Aorta (tissue), 5 donors: ENCODE measurements around the gene PTPRB. TPM values are rescaled to one million over a fixed set of nuclear protein-coding genes. Genes with fewer than 3 reads are reported as not detected.
"Not testable (repeated sequence)": the region's sequence is repeated elsewhere in the genome, so short reads cannot be mapped to it uniquely, and the experiment has no call there.

Source experiments
- ATAC-seq: fragments of 200-7000 bp; cut with Tn5 transposase; one replicate; pipeline ENCODE4 v1.9.1; 2022; ENCODE audit warnings: moderate library complexity; ENCODE audit not compliant: low FRiP score
- DNase-seq, 2 donors: peaks; one replicate each; pipeline ENCODE4 v3.0.0-alpha.2; 2020
- H3K27ac ChIP-seq, 2 donors: one replicate each; pipeline ENCODE4 v1.5.1; 2013; ENCODE audit warnings: low read length in 2 of 2, mild to moderate bottlenecking in 2 of 2, moderate library complexity in 2 of 2, control low read depth in 1 of 2, inconsistent platforms in 1 of 2, low read depth in 1 of 2
- H3K27me3 ChIP-seq, 2 donors: one replicate each; pipeline ENCODE4 v1.6.1; 2013; ENCODE audit warnings: control low read depth in 1 of 2, low read length in 1 of 2, mild to moderate bottlenecking in 1 of 2, moderate library complexity in 1 of 2; ENCODE audit not compliant: insufficient read depth in 2 of 2, control insufficient read depth in 1 of 2
- H3K36me3 ChIP-seq, 2 donors: one replicate each; pipeline ENCODE4 v1.6.1; 2013; ENCODE audit warnings: control low read depth in 1 of 2, low read length in 1 of 2, mild to moderate bottlenecking in 1 of 2; ENCODE audit not compliant: insufficient read depth in 2 of 2, control insufficient read depth in 1 of 2
- H3K4me1 ChIP-seq, 2 donors: one replicate each; pipeline ENCODE4 v1.6.1; 2013; ENCODE audit warnings: low read length in 2 of 2, control low read depth in 1 of 2, mild to moderate bottlenecking in 1 of 2, moderate library complexity in 1 of 2; ENCODE audit not compliant: insufficient read depth in 2 of 2, control insufficient read depth in 1 of 2
- H3K4me3 ChIP-seq, 2 donors: one replicate each; pipeline ENCODE4 v1.5.1; 2013; ENCODE audit warnings: low read length in 2 of 2, control low read depth in 1 of 2, mild to moderate bottlenecking in 1 of 2
- H3K9me3 ChIP-seq: one replicate; pipeline ENCODE4 v1.6.1; 2013; ENCODE audit warnings: mild to moderate bottlenecking, low read length; ENCODE audit not compliant: control insufficient read depth
- WGBS, 2 donors: extraction: QIAGEN DNeasy Blood & Tissue Kit; methylation state at CpG; one replicate each; pipeline ENCODE4 v1.1.7; 2013; 5-methylcytosine and 5-hydroxymethylcytosine counted together
- intact Hi-C, 2 donors: fragments of 100-400 bp; cut with DNase I; formaldehyde crosslinking; loops; one replicate each; pipeline versions ENCODE4 v1.14.2 to v1.15.0; 2022
- polyA plus RNA-seq, 2 donors: library from polyadenylated mRNA; stranded (reverse); fragments of 200-250 nt; gene quantifications; one replicate each; pipeline ENCODE4 v1.2.3, GENCODE V29; 2013
- total RNA-seq, 2 donors: library from RNA; stranded (reverse); fragmentation: NEBNext Ultra II Directional; extraction: Animal tissue kit (Norgen Biotek cat#: 25700); gene quantifications; one replicate each; pipeline ENCODE4 v1.2.1, GENCODE V29; 2021
- donor health status: healthy with polysubstance abuse.
- donor health status: Bipolar disorder and iron deficiency.
- donor health status: DM: no; HTN: no; CAD: no.
- donor health status: DM: no; HTN: no; CAD: no.
- donor health status: DM: yes; HTN: yes; CAD: no.

The PTPRB gene
- total and polyA plus RNA-seq, 4 donors = 0.25 to 53.2 (median 20.1) TPM

GRCh38 chr12:70534466-70534865 is 102.8 kb downstream of the PTPRB start:
- no peaks in the 10 kb centered on the region for H3K4me1 ChIP-seq
- no peaks in the 10 kb centered on the region for H3K36me3 ChIP-seq
- no peak overlapping the region for H3K27ac ChIP-seq
- DNase-seq = no peak
- H3K27me3 ChIP-seq = no peaks in the 10 kb centered on the region
- no peak overlapping the region for H3K4me3 ChIP-seq
- peaks cover 1% of the 10 kb centered on the region for H3K9me3 ChIP-seq
- intact Hi-C loops = no loop called here
- no peak for ATAC-seq
- 85 to 94% methylated on average over 7 of the region's 7 CpGs for WGBS, 2 donors

GRCh38 chr12:70529647-70530046 is 107.6 kb downstream of the PTPRB start:
- ATAC-seq (no peak), DNase-seq (no peak)
- 92 to 97% methylated on average over 3 of the region's 3 CpGs for WGBS, 2 donors
- Histone ChIP-seq H3K4me1 (no peaks in the 10 kb centered on the region), H3K36me3 (no peaks in the 10 kb centered on the region), H3K9me3 (no peaks in the 10 kb centered on the region), H3K4me3 (no peak overlapping the region), H3K27me3 (no peaks in the 10 kb centered on the region), H3K27ac (no peak overlapping the region)
- intact Hi-C loops = no loop called here

- ATAC-seq (no peak), DNase-seq (no peak)
- WGBS, 2 donors = 60 to 77% methylated on average over 1 of the region's 1 CpG
- no peaks in the 10 kb centered on the region for H3K36me3 ChIP-seq
- H3K9me3 ChIP-seq = peaks cover 1% of the 10 kb centered on the region
- intact Hi-C loops = no loop called here
- peaks cover 0 to 4% of the 10 kb centered on the region in 2 donors for H3K4me1 ChIP-seq
- no peak overlapping the region for H3K4me3 ChIP-seq
- H3K27me3 ChIP-seq = no peaks in the 10 kb centered on the region
- no peak overlapping the region for H3K27ac ChIP-seq
Measured at GRCh38 chr12:70520847-70521246, 116.4 kb downstream of the PTPRB start.

GRCh38 chr12:70513426-70513825 is 123.8 kb downstream of the PTPRB start:
- Histone ChIP-seq H3K4me3 (no peak overlapping the region), H3K36me3 (no peaks in the 10 kb centered on the region), H3K9me3 (no peaks in the 10 kb centered on the region), H3K4me1 (peaks cover 0 to 4% of the 10 kb centered on the region in 2 donors), H3K27me3 (no peaks in the 10 kb centered on the region), H3K27ac (no peak overlapping the region)
- DNase-seq = no peak
- intact Hi-C loops = no loop called here
- ATAC-seq = no peak

- H3K27me3 ChIP-seq = no peaks in the 10 kb centered on the region
- no peaks in the 10 kb centered on the region for H3K9me3 ChIP-seq
- H3K4me3 ChIP-seq = no peak overlapping the region
- ATAC-seq (no peak), DNase-seq (no peak)
- WGBS, 2 donors = 97 to 100% methylated on average over 1 of the region's 1 CpG
- no peak overlapping the region for H3K27ac ChIP-seq
- H3K4me1 ChIP-seq = no peaks in the 10 kb centered on the region
- intact Hi-C loops = no loop called here
- no peaks in the 10 kb centered on the region for H3K36me3 ChIP-seq
Measured at GRCh38 chr12:70508178-70508577, 129.1 kb downstream of the PTPRB start.

- ATAC-seq = no peak
Measured at GRCh38 chr12:70507442-70507841, 129.8 kb downstream of the PTPRB start.

GRCh38 chr12:70497508-70497907 is 139.7 kb downstream of the PTPRB start:
- WGBS, 2 donors = 75 to 87% methylated on average over 5 of the region's 5 CpGs
- peaks cover 2% of the 10 kb centered on the region for H3K9me3 ChIP-seq
- H3K4me1 ChIP-seq = no peaks in the 10 kb centered on the region

More at GRCh38 chr12:70507442-70507841, 129.8 kb downstream of the PTPRB start:
- no peak for DNase-seq
- H3K4me1 ChIP-seq = no peaks in the 10 kb centered on the region
- H3K27me3 ChIP-seq = no peaks in the 10 kb centered on the region
- no peak overlapping the region for H3K4me3 ChIP-seq
- WGBS, 2 donors = 6 to 9% methylated on average over 2 of the region's 2 CpGs
- intact Hi-C loops = no loop called here
- no peak overlapping the region for H3K27ac ChIP-seq
- H3K36me3 ChIP-seq = no peaks in the 10 kb centered on the region
- no peaks in the 10 kb centered on the region for H3K9me3 ChIP-seq

GRCh38 chr12:70492904-70493303 is 144.3 kb downstream of the PTPRB start:
- 71 to 89% methylated on average over 1 of the region's 1 CpG for WGBS, 2 donors
- H3K4me3 ChIP-seq, H3K27me3 ChIP-seq, H3K27ac ChIP-seq, H3K9me3 ChIP-seq, ATAC-seq, intact Hi-C loops, DNase-seq, H3K36me3 ChIP-seq, H3K4me1 ChIP-seq: not testable (repeated sequence)

More at GRCh38 chr12:70497508-70497907, 139.7 kb downstream of the PTPRB start:
- intact Hi-C loops = no loop called here
- Histone ChIP-seq H3K27me3 (no peaks in the 10 kb centered on the region), H3K36me3 (no peaks in the 10 kb centered on the region), H3K4me3 (no peak overlapping the region), H3K27ac (no peak overlapping the region)
- ATAC-seq = no peak
- no peak for DNase-seq

- H3K36me3 ChIP-seq, H3K9me3 ChIP-seq, ATAC-seq, H3K27me3 ChIP-seq, H3K27ac ChIP-seq, H3K4me3 ChIP-seq, DNase-seq, H3K4me1 ChIP-seq, intact Hi-C loops: not testable (repeated sequence)
Measured at GRCh38 chr12:70490928-70491327, 146.3 kb downstream of the PTPRB start.
